Stimulated activated CD4-positive, alpha-beta T cell treated with anti-CD3 and anti-CD28 coated beads, TNF-alpha, amount 100 ng/mL, for 4 hours (primary cell): ENCODE data around the gene ACKR3.

Experiments used
- DNase-seq, 3 experiments: peaks; one replicate each; pipeline ENCODE4 v3.0.0-alpha.2; 2020; ENCODE audit warnings: low read depth in 3 of 3

The ACKR3 gene

GRCh38 chr2:236549165-236549564 is 20.5 kb upstream of the ACKR3 start:
- DNase-seq: no peak

- no peak for DNase-seq
These were observed 19.3 kb upstream of the ACKR3 start for GRCh38 chr2:236550290-236550689.

GRCh38 chr2:236550701-236551465 is 18.7 kb upstream of the ACKR3 start:
- DNase-seq: no peak

- no peak for DNase-seq
These were observed 18.0 kb upstream of the ACKR3 start for GRCh38 chr2:236551471-236552211.

- no peak for DNase-seq
These were observed 17.4 kb upstream of the ACKR3 start for GRCh38 chr2:236552212-236552542.

- no peak for DNase-seq
These were observed 16.9 kb upstream of the ACKR3 start for GRCh38 chr2:236552581-236553363.

- DNase-seq: no peak
These were observed 16.1 kb upstream of the ACKR3 start for GRCh38 chr2:236553522-236553921.

GRCh38 chr2:236554629-236555282 is 14.9 kb upstream of the ACKR3 start:
- DNase-seq: no peak

GRCh38 chr2:236555481-236555880 is 14.1 kb upstream of the ACKR3 start:
- DNase-seq: no peak

- no peak for DNase-seq
These were observed 12.2 kb upstream of the ACKR3 start for GRCh38 chr2:236557306-236558030.

GRCh38 chr2:236558036-236558435 is 11.6 kb upstream of the ACKR3 start:
- DNase-seq: no peak

- no peak for DNase-seq
These were observed 10.3 kb upstream of the ACKR3 start for GRCh38 chr2:236558993-236559978.

- no peak for DNase-seq
These were observed 7.8 kb upstream of the ACKR3 start for GRCh38 chr2:236561874-236562273.

- DNase-seq: no peak
These were observed 7.2 kb upstream of the ACKR3 start for GRCh38 chr2:236562434-236562833.

GRCh38 chr2:236563953-236564352 is 5.7 kb upstream of the ACKR3 start:
- no peak for DNase-seq

- DNase-seq: no peak
These were observed 4.4 kb upstream of the ACKR3 start for GRCh38 chr2:236565212-236565611.

- no peak for DNase-seq
These were observed 3.7 kb upstream of the ACKR3 start for GRCh38 chr2:236565879-236566402.

GRCh38 chr2:236566596-236566995 is 3.0 kb upstream of the ACKR3 start:
- DNase-seq: no peak

- DNase-seq: no peak
These were observed 1.3 kb upstream of the ACKR3 start for GRCh38 chr2:236568068-236568921.
